KMS-11 (cell line): Measurements from ENCODE around the gene ATP6V1C2.
"Not testable (repeated sequence)": the region's sequence is repeated elsewhere in the genome, so short reads cannot be mapped to it uniquely, and the experiment has no call there.

Source experiments
- H2AFZ ChIP-seq: fragments of 200-600 bp; sonication (generic); 2 replicates; pipeline ENCODE4 v1.6.1; 2016; ENCODE audit warnings: antibody characterized with exemption, mixed run types, low read depth
- H3K27ac ChIP-seq: fragments of 200-600 bp; sonication (generic); 2 replicates; pipeline ENCODE4 v1.6.1; 2016; ENCODE audit warnings: mild to moderate bottlenecking, mixed run types
- H3K27me3 ChIP-seq: fragments of 200-600 bp; sonication (generic); 2 replicates; pipeline ENCODE4 v1.6.1; 2017; ENCODE audit warnings: mild to moderate bottlenecking, low read depth, mixed run types, moderate library complexity; ENCODE audit not compliant: insufficient read depth
- H3K36me3 ChIP-seq: fragments of 200-600 bp; sonication (generic); 2 replicates; pipeline ENCODE4 v1.6.1; 2017; ENCODE audit warnings: mild to moderate bottlenecking, mixed run types; ENCODE audit not compliant: insufficient read depth
- H3K4me1 ChIP-seq: fragments of 200-600 bp; sonication (generic); 2 replicates; pipeline ENCODE4 v1.6.1; 2016; ENCODE audit warnings: mild to moderate bottlenecking, low read depth, mixed run types; ENCODE audit not compliant: poor library complexity, severe bottlenecking
- H3K4me2 ChIP-seq: fragments of 200-600 bp; sonication (generic); 2 replicates; pipeline ENCODE4 v1.7.0; 2016; ENCODE audit warnings: mild to moderate bottlenecking, mixed run types
- H3K4me3 ChIP-seq: fragments of 200-600 bp; sonication (generic); IDR thresholded peaks from 2 replicates; pipeline ENCODE4 v1.6.1; 2017; ENCODE audit warnings: low read depth, low read length, mixed read lengths; ENCODE audit not compliant: insufficient read depth
- H3K79me2 ChIP-seq: fragments of 200-600 bp; sonication (generic); 2 replicates; pipeline ENCODE4 v1.6.1; 2016; ENCODE audit warnings: low read depth, mixed run types; ENCODE audit not compliant: insufficient read depth
- H3K9ac ChIP-seq: fragments of 200-600 bp; sonication (generic); 2 replicates; pipeline ENCODE4 v1.6.1; 2016; ENCODE audit warnings: mild to moderate bottlenecking, mixed run types
- H4K20me1 ChIP-seq: fragments of 200-600 bp; sonication (generic); 2 replicates; pipeline ENCODE4 v1.6.1; 2016; ENCODE audit warnings: mild to moderate bottlenecking, mixed run types; ENCODE audit not compliant: insufficient read depth
- TF ChIP-seq, protein P1 (sequence below): fragments of 200-600 bp; sonication (generic); conservative IDR thresholded peaks from 2 replicates; pipeline ENCODE4 v1.6.1; 2017; ENCODE audit warnings: low read depth, mild to moderate bottlenecking, antibody characterized with exemption, low read length, moderate library complexity, mixed read lengths

ATP6V1C2 gene

DNA sequence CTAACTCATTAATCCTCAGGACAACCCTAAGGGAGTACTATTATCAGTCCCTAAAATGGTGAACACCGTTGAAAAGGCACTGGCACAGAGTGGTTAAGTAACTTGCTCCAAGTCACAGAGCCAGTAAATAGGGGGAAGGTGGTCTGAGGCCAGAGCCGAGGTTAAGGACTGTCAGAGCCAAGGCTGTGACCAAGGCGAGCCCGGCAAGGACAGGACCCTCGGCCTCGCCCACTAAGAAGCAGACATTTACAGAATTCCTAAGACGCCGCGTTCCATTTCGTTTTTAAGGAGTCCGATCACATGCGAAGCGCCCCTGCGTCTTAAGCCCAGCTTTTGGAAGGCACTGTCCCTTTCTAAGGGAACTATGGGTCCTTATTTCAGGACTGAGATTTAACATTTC lies 90.1 kb downstream of the ATP6V1C2 start:
- peaks cover 4% of the 10 kb centered on the region; the same call in 1 of the 2 replicates for H3K36me3 ChIP-seq
- H3K79me2 ChIP-seq = peaks cover 60% of the 10 kb centered on the region
- TF ChIP-seq, protein P1, sequence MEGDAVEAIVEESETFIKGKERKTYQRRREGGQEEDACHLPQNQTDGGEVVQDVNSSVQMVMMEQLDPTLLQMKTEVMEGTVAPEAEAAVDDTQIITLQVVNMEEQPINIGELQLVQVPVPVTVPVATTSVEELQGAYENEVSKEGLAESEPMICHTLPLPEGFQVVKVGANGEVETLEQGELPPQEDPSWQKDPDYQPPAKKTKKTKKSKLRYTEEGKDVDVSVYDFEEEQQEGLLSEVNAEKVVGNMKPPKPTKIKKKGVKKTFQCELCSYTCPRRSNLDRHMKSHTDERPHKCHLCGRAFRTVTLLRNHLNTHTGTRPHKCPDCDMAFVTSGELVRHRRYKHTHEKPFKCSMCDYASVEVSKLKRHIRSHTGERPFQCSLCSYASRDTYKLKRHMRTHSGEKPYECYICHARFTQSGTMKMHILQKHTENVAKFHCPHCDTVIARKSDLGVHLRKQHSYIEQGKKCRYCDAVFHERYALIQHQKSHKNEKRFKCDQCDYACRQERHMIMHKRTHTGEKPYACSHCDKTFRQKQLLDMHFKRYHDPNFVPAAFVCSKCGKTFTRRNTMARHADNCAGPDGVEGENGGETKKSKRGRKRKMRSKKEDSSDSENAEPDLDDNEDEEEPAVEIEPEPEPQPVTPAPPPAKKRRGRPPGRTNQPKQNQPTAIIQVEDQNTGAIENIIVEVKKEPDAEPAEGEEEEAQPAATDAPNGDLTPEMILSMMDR = no peak
- H3K4me2 ChIP-seq = peak overlapping the region; percentile 94
- no peak overlapping the region for H3K4me3 ChIP-seq
- H3K4me1 ChIP-seq = peaks cover 40% of the 10 kb centered on the region
- peak overlapping the region; percentile 81 for H3K27ac ChIP-seq
- peaks cover 32% of the 10 kb centered on the region for H4K20me1 ChIP-seq
- H3K27me3 ChIP-seq = no peaks in the 10 kb centered on the region
- no peak overlapping the region for H2AFZ ChIP-seq
- H3K9ac ChIP-seq = peak overlapping the region; percentile 98

DNA sequence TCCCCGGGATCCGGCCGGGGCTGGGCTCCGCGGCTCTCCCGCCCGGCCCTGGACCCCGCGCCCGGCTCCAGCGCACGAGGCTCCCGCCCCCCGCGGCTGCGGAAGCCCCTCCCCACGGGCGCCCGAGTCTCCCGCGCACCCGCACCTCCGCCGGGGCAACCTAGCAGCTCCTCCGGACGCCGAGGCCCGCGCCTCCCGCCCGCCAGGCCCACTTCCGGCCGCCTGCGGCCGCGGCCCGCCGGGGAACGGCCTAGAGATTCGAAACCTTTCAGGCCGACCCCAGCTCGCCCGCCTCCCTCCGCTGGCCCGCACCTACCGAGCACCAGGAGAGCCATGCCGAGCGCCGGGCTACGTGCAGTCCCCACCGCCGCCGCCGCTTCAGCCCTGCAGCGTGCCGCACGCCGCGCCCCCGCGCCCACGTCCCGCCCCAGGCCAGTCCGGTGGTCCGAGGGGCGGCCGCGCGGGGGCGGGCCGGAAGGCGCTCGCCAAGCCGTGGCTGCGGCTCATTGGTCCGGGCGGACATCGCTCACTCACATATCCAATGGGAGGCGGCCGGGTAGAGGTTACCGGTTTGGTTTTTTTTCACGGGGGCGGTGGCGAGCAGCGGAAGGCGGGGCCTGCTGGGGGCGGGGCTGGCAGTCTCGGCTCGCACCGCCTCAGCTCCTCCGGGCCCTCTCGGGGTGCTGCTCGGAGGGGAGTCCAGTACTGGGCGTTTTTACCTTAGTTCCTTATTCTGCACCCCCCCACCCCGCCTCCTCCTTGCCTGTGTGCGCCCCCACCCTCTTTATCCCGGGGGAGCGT lies 91.1 kb downstream of the ATP6V1C2 start, which contains the start of gene PDIA6:
Gene PDIA6, minus strand, starts transcription at position 424 of the 801 bp plus-strand sequence. Its CDS starts 89 bp downstream, at position 335.
- peaks cover 4% of the 10 kb centered on the region; the same call in 1 of the 2 replicates for H3K36me3 ChIP-seq
- peaks cover 49% of the 10 kb centered on the region for H3K79me2 ChIP-seq
- H4K20me1 ChIP-seq = peaks cover 26% of the 10 kb centered on the region
- peak within 1 kb of the TSS; percentile 94 for H3K4me2 ChIP-seq
- H3K4me3 ChIP-seq = no peak within 1 kb of the TSS
- H3K27me3 ChIP-seq = no peaks in the 10 kb centered on the region
- peak within 1 kb of the TSS; percentile 81 for H3K27ac ChIP-seq
- TF ChIP-seq, protein P1 = no peak
- peaks cover 40% of the 10 kb centered on the region for H3K4me1 ChIP-seq
- H3K9ac ChIP-seq = peak within 1 kb of the TSS; percentile 98
- peak within 1 kb of the TSS; percentile 70 for H2AFZ ChIP-seq

DNA sequence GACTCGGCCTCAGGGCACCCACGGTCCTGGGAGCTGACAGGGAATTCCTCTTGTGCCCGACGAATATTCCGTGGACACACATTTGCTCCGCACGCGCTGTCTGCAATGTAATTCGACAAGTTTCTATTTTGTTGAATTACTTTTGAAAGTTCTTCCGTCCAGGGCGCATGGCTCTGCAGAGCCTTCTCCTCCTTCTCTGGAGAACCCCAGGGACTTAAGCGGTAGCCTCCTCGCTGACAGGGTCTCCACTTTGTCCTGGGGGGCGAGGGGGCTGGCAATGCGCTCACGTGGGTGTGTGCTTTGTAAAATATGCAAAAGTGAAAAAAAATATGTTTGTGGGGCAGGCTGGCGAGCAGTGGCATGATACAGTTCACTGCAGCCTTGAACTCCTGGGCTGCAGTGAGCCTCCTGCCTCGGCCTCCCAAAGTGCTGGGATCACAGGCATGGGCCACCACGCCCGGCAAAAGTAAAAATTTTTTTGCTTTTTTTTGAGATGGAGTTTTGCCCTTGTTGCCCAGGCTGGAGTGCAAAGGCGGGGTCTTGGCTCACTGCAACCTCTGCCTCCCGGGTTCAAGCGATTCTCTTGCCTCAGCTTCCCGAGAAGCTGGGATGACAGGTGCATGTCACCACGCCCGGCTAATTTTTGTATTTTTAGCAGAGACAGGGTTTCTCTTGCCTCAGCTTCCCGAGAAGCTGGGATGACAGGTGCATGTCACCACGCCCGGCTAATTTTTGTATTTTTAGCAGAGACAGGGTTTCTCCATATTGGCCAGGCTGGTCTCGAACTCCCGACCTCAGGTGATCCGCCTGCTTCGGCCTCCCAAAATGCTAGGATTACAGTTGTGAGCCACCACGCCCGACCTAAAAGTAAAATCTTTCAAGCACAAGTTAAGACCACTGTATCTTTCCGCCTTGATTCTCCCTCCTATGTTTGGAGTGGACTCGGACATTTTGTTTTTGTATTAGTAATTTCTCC lies 92.0 kb downstream of the ATP6V1C2 start:
- H3K27ac ChIP-seq, H3K4me3 ChIP-seq, H3K36me3 ChIP-seq, H3K27me3 ChIP-seq: not testable (repeated sequence)
- H3K4me1 ChIP-seq = peaks cover 32% of the 10 kb centered on the region
- H3K79me2 ChIP-seq = peaks cover 40% of the 10 kb centered on the region
- H3K9ac ChIP-seq = peak overlapping the region; percentile 98; the same call in 1 of the 2 replicates
- peak overlapping the region; percentile 57 for H3K4me2 ChIP-seq
- H4K20me1 ChIP-seq = peaks cover 17% of the 10 kb centered on the region
- H2AFZ ChIP-seq = peak overlapping the region; percentile 70

DNA sequence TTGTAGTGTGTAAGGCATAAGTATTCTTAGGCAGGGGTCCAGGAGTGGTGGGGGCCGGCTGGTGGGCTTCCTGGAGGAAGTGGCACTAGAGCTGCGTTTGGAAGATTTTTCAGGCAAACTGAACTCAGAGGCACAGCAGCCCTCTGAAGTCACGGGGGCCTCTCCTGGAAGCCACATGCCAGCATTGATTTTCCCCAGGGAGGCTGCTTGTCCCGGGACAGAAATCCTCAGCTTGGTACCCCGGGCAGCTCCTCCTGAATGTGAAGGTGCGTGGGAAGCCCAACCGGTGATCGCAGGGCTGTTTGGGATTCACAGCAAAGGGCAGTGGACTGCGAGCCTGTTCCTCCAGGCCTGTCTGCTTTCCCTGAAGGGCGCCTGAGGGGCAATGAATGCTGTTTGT lies 92.7 kb downstream of the ATP6V1C2 start:
- H2AFZ ChIP-seq = no peak overlapping the region
- H3K4me1 ChIP-seq = peaks cover 25% of the 10 kb centered on the region
- no peak overlapping the region for H3K9ac ChIP-seq
- H3K4me2 ChIP-seq = no peak overlapping the region
- H3K27me3 ChIP-seq = no peaks in the 10 kb centered on the region
- no peak overlapping the region for H3K4me3 ChIP-seq
- H3K27ac ChIP-seq = no peak overlapping the region
- H3K36me3 ChIP-seq = peaks cover 4% of the 10 kb centered on the region; the same call in 1 of the 2 replicates
- TF ChIP-seq, protein P1 = no peak
- H3K79me2 ChIP-seq = peaks cover 33% of the 10 kb centered on the region
- peaks cover 10% of the 10 kb centered on the region for H4K20me1 ChIP-seq
